ENCODE data around the gene THEMIS.

The THEMIS gene

GRCh38 chr6:127684501-127684900 is 216.4 kb downstream of the THEMIS start:
- H3K9ac ChIP-seq (ENCODE audit: low read length in 5 of 5), result no peak overlapping the region
- H3K27me3 ChIP-seq (ENCODE audit: control insufficient read depth in 5 of 5, insufficient read depth in 4 of 5, low read length in 5 of 5), result no peaks in the 10 kb centered on the region
- H3K4me3 ChIP-seq (ENCODE audit: low read depth in 1 of 5, low read length in 5 of 5), result no peak overlapping the region

More at GRCh38 chr6:127684501-127684900, 216.4 kb downstream of the THEMIS start:
- Histone ChIP-seq H3K27ac (ENCODE audit: low read depth, low read length) (no peak overlapping the region), H3K4me1 (ENCODE audit: control insufficient read depth in 5 of 5, insufficient read depth in 5 of 5, low read length in 5 of 5) (no peaks in the 10 kb centered on the region), H3K36me3 (ENCODE audit: control insufficient read depth in 5 of 5, insufficient read depth in 5 of 5, low read length in 5 of 5) (no peaks in the 10 kb centered on the region), H3K9me3 (ENCODE audit: control insufficient read depth in 5 of 5, low read length in 5 of 5) (no peaks in the 10 kb centered on the region)

Measured in subcutaneous abdominal adipose tissue (tissue), 5 donors.